Measurements from ENCODE around the gene LRGUK. TPM values are rescaled to one million over a fixed set of nuclear protein-coding genes. Genes with fewer than 3 reads are reported as not detected.

The LRGUK gene
- total RNA-seq, 1 experiment from 2014 or later: 0.49 TPM

DNA sequence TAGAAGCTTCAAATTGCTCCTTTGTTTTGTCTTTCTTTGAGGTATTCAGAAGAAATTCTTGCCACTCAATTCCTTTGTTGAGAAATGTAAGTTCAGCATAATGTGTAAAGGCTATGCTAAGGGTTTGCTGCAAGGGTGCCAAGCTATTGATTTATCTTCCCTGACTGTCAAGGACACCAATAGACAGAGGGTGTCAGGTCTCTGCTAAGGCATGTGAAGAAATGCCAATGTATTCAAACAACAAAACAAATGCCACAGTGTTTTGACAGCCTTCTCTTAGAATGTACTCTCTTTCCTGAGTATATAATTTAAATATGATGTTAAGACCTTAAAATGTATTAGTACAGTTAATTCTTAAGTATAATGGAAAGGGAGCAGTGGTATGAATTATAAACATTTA is 62.4 kb downstream of the LRGUK start:
- CTCF ChIA-PET: no interaction called here
- POLR2A ChIA-PET: no interaction called here
- RAD21 ChIA-PET (ENCODE audit: low non-redundant PET in 1 of 2, low total read pairs in 2 of 2, uncharacterized antibody in 2 of 2, unreplicated experiment in 2 of 2): no interaction called here
- ATAC-seq (no peak), DNase-seq (ENCODE audit: low read depth, low spot score) (no peak)
- Histone ChIP-seq H3K27me3 (ENCODE audit: insufficient read depth, low read length) (no peaks in the 10 kb centered on the region), H3K4me2 (ENCODE audit: low read length) (no peak overlapping the region), H3K4me3 (replicated peaks in 1 of 2; ENCODE audit: low read depth in 1 of 2, low read length in 2 of 2) (no peak overlapping the region), H3K9me2 (ENCODE audit: insufficient read depth) (no peaks in the 10 kb centered on the region), H4K20me1 (ENCODE audit: insufficient read depth) (no peaks in the 10 kb centered on the region), H3K79me2 (ENCODE audit: insufficient read depth, low read length) (no peaks in the 10 kb centered on the region), H3K27ac (ENCODE audit: low read depth, low read length) (no peak overlapping the region), H3K9me3 (ENCODE audit: control insufficient read depth in 1 of 2, insufficient read depth in 1 of 2, low read depth in 1 of 2, low read length in 2 of 2) (no peaks in the 10 kb centered on the region), H3K36me3 (ENCODE audit: control insufficient read depth in 1 of 2, insufficient read depth in 2 of 2, low read length in 2 of 2) (no peaks in the 10 kb centered on the region), H3K4me1 (ENCODE audit: control insufficient read depth in 1 of 2, insufficient read depth in 2 of 2, low read length in 2 of 2) (no peaks in the 10 kb centered on the region), H3K9ac (ENCODE audit: low read length) (no peak overlapping the region), H2AFZ (ENCODE audit: low read depth, low read length, poor library complexity, severe bottlenecking) (no peak overlapping the region)
- intact Hi-C loops (cut with micrococcal nuclease): no loop called here
- TF ChIP-seq YY1 (IDR thresholded peaks at IDR 0.05; ENCODE audit: extremely low read depth, insufficient replicate concordance, low read depth, low read length): no peak
- no TSS peak for BruUV-seq (replicated peaks)

DNA sequence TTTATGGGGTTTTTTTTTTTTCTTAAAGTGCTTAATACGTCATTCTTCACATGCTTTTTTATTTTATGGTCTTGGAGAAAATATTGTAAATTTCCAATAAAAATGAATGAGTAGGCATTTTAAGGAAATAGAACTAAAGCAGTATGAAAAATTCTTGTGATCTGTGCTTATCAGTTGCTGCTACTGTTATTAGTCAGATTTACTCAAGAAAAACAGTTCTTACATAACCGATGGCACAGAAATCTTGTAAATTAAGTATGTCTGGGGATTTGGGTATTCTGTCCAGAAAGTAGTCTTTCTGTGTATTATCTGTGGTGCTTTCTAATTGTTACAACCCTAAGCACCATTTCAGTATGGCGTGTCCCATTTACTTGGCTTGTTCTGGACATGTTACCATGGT is 64.7 kb downstream of the LRGUK start:
- RAD21 ChIA-PET (ENCODE audit: low non-redundant PET in 1 of 2, low total read pairs in 2 of 2, uncharacterized antibody in 2 of 2, unreplicated experiment in 2 of 2): no interaction called here
- H3K9me3 ChIP-seq (ENCODE audit: control insufficient read depth in 1 of 2, insufficient read depth in 1 of 2, low read depth in 1 of 2, low read length in 2 of 2): no peaks in the 10 kb centered on the region
- intact Hi-C loops (cut with micrococcal nuclease): no loop called here
- H3K4me1 ChIP-seq (ENCODE audit: control insufficient read depth in 1 of 2, insufficient read depth in 2 of 2, low read length in 2 of 2): no peaks in the 10 kb centered on the region
- POLR2A ChIA-PET: no interaction called here
- no peak for ATAC-seq
- BruUV-seq (replicated peaks): no TSS peak
- H4K20me1 ChIP-seq (ENCODE audit: insufficient read depth): no peaks in the 10 kb centered on the region
- H3K79me2 ChIP-seq (ENCODE audit: insufficient read depth, low read length): no peaks in the 10 kb centered on the region
- no peak overlapping the region for H3K27ac ChIP-seq (ENCODE audit: low read depth, low read length)
- DNase-seq (ENCODE audit: low read depth, low spot score): no peak
- H3K9me2 ChIP-seq (ENCODE audit: insufficient read depth): no peaks in the 10 kb centered on the region
- H2AFZ ChIP-seq (ENCODE audit: low read depth, low read length, poor library complexity, severe bottlenecking): no peak overlapping the region
- no peak for TF ChIP-seq JUND (IDR thresholded peaks at IDR 0.05)
- TF ChIP-seq, protein P1, sequence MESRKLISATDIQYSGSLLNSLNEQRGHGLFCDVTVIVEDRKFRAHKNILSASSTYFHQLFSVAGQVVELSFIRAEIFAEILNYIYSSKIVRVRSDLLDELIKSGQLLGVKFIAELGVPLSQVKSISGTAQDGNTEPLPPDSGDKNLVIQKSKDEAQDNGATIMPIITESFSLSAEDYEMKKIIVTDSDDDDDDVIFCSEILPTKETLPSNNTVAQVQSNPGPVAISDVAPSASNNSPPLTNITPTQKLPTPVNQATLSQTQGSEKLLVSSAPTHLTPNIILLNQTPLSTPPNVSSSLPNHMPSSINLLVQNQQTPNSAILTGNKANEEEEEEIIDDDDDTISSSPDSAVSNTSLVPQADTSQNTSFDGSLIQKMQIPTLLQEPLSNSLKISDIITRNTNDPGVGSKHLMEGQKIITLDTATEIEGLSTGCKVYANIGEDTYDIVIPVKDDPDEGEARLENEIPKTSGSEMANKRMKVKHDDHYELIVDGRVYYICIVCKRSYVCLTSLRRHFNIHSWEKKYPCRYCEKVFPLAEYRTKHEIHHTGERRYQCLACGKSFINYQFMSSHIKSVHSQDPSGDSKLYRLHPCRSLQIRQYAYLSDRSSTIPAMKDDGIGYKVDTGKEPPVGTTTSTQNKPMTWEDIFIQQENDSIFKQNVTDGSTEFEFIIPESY (IDR thresholded peaks at IDR 0.05; ENCODE audit: extremely low read depth, insufficient replicate concordance, low read length): no peak
- TF ChIP-seq FOSL1 (IDR thresholded peaks at IDR 0.05; ENCODE audit: low read depth): no peak
- TF ChIP-seq CEBPB (IDR thresholded peaks at IDR 0.05; ENCODE audit: low read depth): no peak
- no peak for TF ChIP-seq ELF1 (IDR thresholded peaks at IDR 0.05; ENCODE audit: borderline replicate concordance, low read depth)
- TF ChIP-seq, protein P2, sequence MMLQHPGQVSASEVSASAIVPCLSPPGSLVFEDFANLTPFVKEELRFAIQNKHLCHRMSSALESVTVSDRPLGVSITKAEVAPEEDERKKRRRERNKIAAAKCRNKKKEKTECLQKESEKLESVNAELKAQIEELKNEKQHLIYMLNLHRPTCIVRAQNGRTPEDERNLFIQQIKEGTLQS (IDR thresholded peaks at IDR 0.05): no peak
- no peak for TF ChIP-seq CBX3 (IDR thresholded peaks at IDR 0.05; ENCODE audit: low read depth)
- TF ChIP-seq, protein P3, sequence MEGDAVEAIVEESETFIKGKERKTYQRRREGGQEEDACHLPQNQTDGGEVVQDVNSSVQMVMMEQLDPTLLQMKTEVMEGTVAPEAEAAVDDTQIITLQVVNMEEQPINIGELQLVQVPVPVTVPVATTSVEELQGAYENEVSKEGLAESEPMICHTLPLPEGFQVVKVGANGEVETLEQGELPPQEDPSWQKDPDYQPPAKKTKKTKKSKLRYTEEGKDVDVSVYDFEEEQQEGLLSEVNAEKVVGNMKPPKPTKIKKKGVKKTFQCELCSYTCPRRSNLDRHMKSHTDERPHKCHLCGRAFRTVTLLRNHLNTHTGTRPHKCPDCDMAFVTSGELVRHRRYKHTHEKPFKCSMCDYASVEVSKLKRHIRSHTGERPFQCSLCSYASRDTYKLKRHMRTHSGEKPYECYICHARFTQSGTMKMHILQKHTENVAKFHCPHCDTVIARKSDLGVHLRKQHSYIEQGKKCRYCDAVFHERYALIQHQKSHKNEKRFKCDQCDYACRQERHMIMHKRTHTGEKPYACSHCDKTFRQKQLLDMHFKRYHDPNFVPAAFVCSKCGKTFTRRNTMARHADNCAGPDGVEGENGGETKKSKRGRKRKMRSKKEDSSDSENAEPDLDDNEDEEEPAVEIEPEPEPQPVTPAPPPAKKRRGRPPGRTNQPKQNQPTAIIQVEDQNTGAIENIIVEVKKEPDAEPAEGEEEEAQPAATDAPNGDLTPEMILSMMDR (IDR thresholded peaks at IDR 0.05 in 2 of 3, conservative IDR thresholded peaks at IDR 0.05 in 1 of 3; ENCODE audit: borderline replicate concordance in 1 of 3, insufficient read depth in 1 of 3, low read depth in 2 of 3, low read length in 2 of 3): no peak
- TF ChIP-seq SRF (IDR thresholded peaks at IDR 0.05; ENCODE audit: low read depth): no peak
- TF ChIP-seq EZH2 (IDR thresholded peaks at IDR 0.05): no peak
- TF ChIP-seq ZFX (IDR thresholded peaks at IDR 0.05): no peak
- TF ChIP-seq YY1 (IDR thresholded peaks at IDR 0.05; ENCODE audit: extremely low read depth, insufficient replicate concordance, low read depth, low read length): no peak
- no peak for TF ChIP-seq POLR2A (IDR thresholded peaks at IDR 0.05; ENCODE audit: borderline replicate concordance, extremely low read depth, insufficient read depth, insufficient read length)
- no peak for TF ChIP-seq EGR1 (IDR thresholded peaks at IDR 0.05; ENCODE audit: low read depth)
- TF ChIP-seq, protein P4, sequence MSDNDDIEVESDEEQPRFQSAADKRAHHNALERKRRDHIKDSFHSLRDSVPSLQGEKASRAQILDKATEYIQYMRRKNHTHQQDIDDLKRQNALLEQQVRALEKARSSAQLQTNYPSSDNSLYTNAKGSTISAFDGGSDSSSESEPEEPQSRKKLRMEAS (IDR thresholded peaks at IDR 0.05): no peak
- TF ChIP-seq SIN3A (IDR thresholded peaks at IDR 0.05; ENCODE audit: low read depth): no peak
- no peaks in the 10 kb centered on the region for H3K36me3 ChIP-seq (ENCODE audit: control insufficient read depth in 1 of 2, insufficient read depth in 2 of 2, low read length in 2 of 2)
- no peaks in the 10 kb centered on the region for H3K27me3 ChIP-seq (ENCODE audit: insufficient read depth, low read length)
- CTCF ChIA-PET: no interaction called here
- H3K4me3 ChIP-seq (replicated peaks in 1 of 2; ENCODE audit: low read depth in 1 of 2, low read length in 2 of 2): no peak overlapping the region
- no peak overlapping the region for H3K9ac ChIP-seq (ENCODE audit: low read length)
- no peak overlapping the region for H3K4me2 ChIP-seq (ENCODE audit: low read length)

Data from HCT116 (cell line).